ENCODE results near the gene LAMP2. TPM values are rescaled to one million over a fixed set of nuclear protein-coding genes. Genes with fewer than 3 reads are reported as not detected.

The LAMP2 gene
- total RNA-seq, 1 donor from 2014 or later: 156 TPM

DNA sequence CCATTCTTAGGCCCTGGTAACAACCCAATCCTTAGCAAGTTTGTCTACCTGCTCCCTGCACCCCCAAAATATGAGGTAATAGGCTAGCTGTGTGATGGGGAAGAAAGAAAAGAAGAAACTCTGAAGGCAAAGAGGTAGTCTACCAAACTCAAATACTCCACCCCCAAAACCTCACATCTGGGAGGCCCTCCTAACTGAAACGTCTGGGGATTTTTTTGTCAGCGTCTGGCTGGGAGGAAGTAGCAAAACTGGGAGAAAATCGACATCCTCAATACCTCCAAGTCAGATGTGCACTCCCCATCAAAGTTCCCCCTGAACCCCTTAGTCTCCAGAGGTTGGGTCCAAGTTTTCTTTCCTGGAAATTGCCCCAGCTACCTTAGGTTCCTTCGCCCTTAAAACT lies 1.0 kb downstream of the LAMP2 start:
- ATAC-seq (no peak), DNase-seq (no peak)
- Histone ChIP-seq H3K4me3 (peak overlapping the region; percentile 65), H3K27me3 (ENCODE audit: low read depth) (no peaks in the 10 kb centered on the region), H3K36me3 (no peaks in the 10 kb centered on the region), H3K9me3 (no peaks in the 10 kb centered on the region), H3K4me1 (peaks cover 24% of the 10 kb centered on the region), H3K27ac (peak overlapping the region; percentile 91)
- intact Hi-C loops (cut with DNase I): no loop called here
- TF ChIP-seq, protein P1, sequence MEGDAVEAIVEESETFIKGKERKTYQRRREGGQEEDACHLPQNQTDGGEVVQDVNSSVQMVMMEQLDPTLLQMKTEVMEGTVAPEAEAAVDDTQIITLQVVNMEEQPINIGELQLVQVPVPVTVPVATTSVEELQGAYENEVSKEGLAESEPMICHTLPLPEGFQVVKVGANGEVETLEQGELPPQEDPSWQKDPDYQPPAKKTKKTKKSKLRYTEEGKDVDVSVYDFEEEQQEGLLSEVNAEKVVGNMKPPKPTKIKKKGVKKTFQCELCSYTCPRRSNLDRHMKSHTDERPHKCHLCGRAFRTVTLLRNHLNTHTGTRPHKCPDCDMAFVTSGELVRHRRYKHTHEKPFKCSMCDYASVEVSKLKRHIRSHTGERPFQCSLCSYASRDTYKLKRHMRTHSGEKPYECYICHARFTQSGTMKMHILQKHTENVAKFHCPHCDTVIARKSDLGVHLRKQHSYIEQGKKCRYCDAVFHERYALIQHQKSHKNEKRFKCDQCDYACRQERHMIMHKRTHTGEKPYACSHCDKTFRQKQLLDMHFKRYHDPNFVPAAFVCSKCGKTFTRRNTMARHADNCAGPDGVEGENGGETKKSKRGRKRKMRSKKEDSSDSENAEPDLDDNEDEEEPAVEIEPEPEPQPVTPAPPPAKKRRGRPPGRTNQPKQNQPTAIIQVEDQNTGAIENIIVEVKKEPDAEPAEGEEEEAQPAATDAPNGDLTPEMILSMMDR (IDR thresholded peaks at IDR 0.05): no peak

DNA sequence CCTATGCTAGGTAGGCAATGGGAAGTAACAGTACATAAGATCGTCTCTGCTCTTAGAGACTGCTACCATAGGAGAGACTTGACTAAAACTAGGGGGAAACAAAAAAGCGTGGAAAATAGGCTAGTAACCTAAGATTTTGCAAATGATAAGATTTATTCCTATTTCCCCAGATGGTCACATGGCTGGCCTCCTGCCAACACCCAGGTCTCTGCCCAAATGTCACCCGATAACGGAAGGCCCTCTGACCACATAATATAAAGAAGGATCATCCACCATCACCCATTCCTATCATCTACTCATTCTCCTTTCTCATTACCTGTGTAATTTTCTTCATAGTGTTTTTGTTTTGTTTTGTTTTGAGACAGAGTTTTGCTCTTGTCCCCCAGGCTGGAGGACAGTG lies 4.7 kb downstream of the LAMP2 start:
- no peak for ATAC-seq
- H3K36me3 ChIP-seq: no peaks in the 10 kb centered on the region
- H3K4me1 ChIP-seq: peaks cover 26% of the 10 kb centered on the region
- TF ChIP-seq, protein P1 (IDR thresholded peaks at IDR 0.05): no peak
- no peak for DNase-seq
- H3K9me3 ChIP-seq: no peaks in the 10 kb centered on the region
- H3K4me3 ChIP-seq: no peak overlapping the region
- no peak overlapping the region for H3K27ac ChIP-seq
- intact Hi-C loops (cut with DNase I): no loop called here
- no peaks in the 10 kb centered on the region for H3K27me3 ChIP-seq (ENCODE audit: low read depth)

DNA sequence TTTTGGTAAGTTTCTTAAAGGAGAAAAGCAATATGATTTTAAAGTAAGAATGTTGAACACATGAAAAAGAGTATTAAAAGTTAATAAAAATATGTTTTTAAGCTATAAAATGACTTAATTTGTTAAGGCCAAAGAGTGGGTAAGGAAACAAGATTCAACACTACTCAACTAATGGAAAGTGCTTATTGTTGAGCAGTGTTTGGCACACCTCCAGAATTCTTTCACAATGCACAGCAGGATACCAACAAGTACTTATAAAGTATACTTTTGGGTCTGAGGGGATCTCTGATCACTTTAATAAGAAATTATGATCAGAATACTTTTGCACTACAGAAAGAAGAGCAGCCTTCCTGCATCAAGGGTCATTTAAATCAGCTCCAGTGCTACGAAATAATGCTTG lies 5.9 kb downstream of the LAMP2 start:
- intact Hi-C loops (cut with DNase I): no loop called here
- DNase-seq (no peak), ATAC-seq (no peak)
- TF ChIP-seq, protein P1 (IDR thresholded peaks at IDR 0.05): no peak
- H3K27ac ChIP-seq: no peak overlapping the region
- H3K4me3 ChIP-seq: no peak overlapping the region
- H3K27me3 ChIP-seq (ENCODE audit: low read depth): no peaks in the 10 kb centered on the region
- H3K9me3 ChIP-seq: no peaks in the 10 kb centered on the region
- H3K4me1 ChIP-seq: peaks cover 30% of the 10 kb centered on the region
- no peaks in the 10 kb centered on the region for H3K36me3 ChIP-seq

DNA sequence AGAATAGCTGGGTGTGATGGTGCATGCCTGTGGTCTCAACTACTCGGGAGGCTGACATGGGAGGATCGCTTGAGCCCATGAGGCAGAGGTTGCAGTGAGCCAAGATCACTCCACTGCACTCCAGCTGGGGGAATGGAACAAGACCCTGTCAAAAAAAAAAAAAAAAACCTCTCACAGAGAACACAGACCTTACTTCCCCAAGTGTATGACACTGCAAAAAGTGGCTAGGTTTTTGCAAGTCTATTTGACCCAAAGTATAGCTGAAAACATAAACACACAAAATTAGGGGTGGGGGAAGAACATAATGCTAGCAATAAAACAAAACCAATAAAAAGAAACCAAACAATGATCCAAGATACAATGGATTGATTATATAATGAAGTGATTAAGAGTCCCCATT lies 6.7 kb downstream of the LAMP2 start:
- H3K27me3 ChIP-seq (ENCODE audit: low read depth): no peaks in the 10 kb centered on the region
- no peaks in the 10 kb centered on the region for H3K36me3 ChIP-seq
- no peak overlapping the region for H3K4me3 ChIP-seq
- TF ChIP-seq, protein P1 (IDR thresholded peaks at IDR 0.05): no peak
- no peak for DNase-seq
- intact Hi-C loops (cut with DNase I): no loop called here
- H3K4me1 ChIP-seq: peaks cover 39% of the 10 kb centered on the region
- no peaks in the 10 kb centered on the region for H3K9me3 ChIP-seq
- ATAC-seq: no peak
- H3K27ac ChIP-seq: no peak overlapping the region

DNA sequence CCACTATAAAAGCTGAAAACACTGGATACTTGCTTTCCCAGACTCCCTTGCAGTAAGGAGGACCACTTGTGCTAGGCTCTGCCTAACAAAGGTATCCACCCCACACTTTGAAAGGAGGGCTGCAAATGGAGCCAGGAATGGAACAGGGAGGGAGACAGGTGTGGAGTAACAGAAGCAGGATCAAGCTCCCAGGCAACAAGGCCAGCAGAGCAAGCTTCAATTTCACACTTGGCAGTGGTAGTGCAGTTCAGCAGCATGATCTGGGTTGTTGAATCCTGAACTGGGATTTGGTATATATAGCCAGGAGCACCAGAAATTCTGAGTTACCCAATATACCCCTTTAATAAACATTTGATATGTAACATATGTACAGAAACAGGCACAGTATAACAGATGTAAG lies 9.8 kb downstream of the LAMP2 start:
- no peak for ATAC-seq
- H3K4me1 ChIP-seq: peaks cover 30% of the 10 kb centered on the region
- peaks cover 8% of the 10 kb centered on the region for H3K36me3 ChIP-seq
- H3K27ac ChIP-seq: no peak overlapping the region
- TF ChIP-seq, protein P1 (IDR thresholded peaks at IDR 0.05): no peak
- H3K9me3 ChIP-seq: no peaks in the 10 kb centered on the region
- intact Hi-C loops (cut with DNase I): no loop called here
- H3K27me3 ChIP-seq (ENCODE audit: low read depth): no peaks in the 10 kb centered on the region
- no peak overlapping the region for H3K4me3 ChIP-seq
- DNase-seq: no peak

DNA sequence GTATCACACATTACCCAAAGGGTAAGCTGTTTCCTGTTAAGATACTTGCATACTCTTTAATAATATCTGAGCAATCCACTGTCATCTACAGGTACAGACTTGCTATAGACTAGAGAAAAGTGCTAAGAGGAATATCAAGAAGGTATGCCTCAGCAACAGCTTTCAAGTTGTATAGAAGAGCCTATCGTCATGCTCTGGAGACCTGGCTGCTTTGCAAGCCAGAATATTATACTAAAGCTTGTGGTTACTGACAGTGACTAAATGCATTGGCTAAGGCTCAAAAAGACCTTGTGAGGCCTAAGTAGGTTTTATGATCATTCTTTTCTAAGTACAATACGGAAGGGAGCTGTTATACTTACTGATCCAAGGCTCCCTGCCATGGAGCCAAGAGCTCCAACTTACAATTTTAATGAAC lies 11.3 kb downstream of the LAMP2 start:
- TF ChIP-seq, protein P1 (IDR thresholded peaks at IDR 0.05): no peak
- Histone ChIP-seq H3K4me1 (peaks cover 18% of the 10 kb centered on the region), H3K4me3 (no peak overlapping the region), H3K9me3 (no peaks in the 10 kb centered on the region), H3K36me3 (peaks cover 14% of the 10 kb centered on the region), H3K27me3 (ENCODE audit: low read depth) (no peaks in the 10 kb centered on the region), H3K27ac (no peak overlapping the region)
- ATAC-seq (peak in 1 of 2 donors; percentile 19), DNase-seq (no peak)
- intact Hi-C loops (cut with DNase I): no loop called here
